ENCODE measurements around the gene VGLL4.

DNA sequence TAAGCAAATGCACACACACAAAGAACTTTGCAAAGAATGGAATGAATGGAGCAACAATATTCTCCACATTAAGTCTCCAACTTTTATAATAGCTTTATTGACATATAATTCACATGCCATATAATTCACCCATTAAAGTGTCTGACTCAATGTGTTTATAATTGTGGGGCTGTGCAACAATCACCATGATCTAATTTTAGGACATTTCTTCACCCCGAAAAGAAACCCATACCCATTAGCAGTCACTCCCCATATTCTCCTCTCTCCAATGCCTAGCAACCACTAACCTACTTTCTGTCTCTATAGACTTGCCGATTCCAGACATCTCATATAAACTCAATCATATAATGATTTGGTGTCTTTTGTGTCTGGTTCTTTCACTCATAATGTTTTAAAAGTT is 22.6 kb downstream of the VGLL4 start:
- TF ChIP-seq, protein P1, sequence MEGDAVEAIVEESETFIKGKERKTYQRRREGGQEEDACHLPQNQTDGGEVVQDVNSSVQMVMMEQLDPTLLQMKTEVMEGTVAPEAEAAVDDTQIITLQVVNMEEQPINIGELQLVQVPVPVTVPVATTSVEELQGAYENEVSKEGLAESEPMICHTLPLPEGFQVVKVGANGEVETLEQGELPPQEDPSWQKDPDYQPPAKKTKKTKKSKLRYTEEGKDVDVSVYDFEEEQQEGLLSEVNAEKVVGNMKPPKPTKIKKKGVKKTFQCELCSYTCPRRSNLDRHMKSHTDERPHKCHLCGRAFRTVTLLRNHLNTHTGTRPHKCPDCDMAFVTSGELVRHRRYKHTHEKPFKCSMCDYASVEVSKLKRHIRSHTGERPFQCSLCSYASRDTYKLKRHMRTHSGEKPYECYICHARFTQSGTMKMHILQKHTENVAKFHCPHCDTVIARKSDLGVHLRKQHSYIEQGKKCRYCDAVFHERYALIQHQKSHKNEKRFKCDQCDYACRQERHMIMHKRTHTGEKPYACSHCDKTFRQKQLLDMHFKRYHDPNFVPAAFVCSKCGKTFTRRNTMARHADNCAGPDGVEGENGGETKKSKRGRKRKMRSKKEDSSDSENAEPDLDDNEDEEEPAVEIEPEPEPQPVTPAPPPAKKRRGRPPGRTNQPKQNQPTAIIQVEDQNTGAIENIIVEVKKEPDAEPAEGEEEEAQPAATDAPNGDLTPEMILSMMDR (IDR thresholded peaks at IDR 0.05) = no peak
- TF ChIP-seq POLR2A (IDR thresholded peaks at IDR 0.05) = no peak
